IPS-20b (cell line): Measurements from ENCODE around the gene SERF1B.
"Not testable (repeated sequence)": the region's sequence is repeated elsewhere in the genome, so short reads cannot be mapped to it uniquely, and the experiment has no call there.

ENCODE experiments used
- H3K27ac ChIP-seq: one replicate; pipeline ENCODE4 v1.5.1; 2013; ENCODE audit warnings: low read length
- H3K27me3 ChIP-seq: 2 replicates; pipeline ENCODE4 v1.6.1; 2013; ENCODE audit warnings: mild to moderate bottlenecking, low read length, inconsistent platforms; ENCODE audit not compliant: insufficient read depth
- H3K36me3 ChIP-seq: 2 replicates; pipeline ENCODE4 v1.6.1; 2013; ENCODE audit warnings: low read depth, mild to moderate bottlenecking, inconsistent platforms, low read length, moderate library complexity; ENCODE audit not compliant: insufficient read depth
- H3K4me1 ChIP-seq: 2 replicates; pipeline ENCODE4 v1.6.1; 2013; ENCODE audit warnings: mild to moderate bottlenecking, control low read depth, inconsistent platforms, low read length, moderate library complexity; ENCODE audit not compliant: insufficient read depth
- H3K4me3 ChIP-seq: 2 replicates; pipeline ENCODE4 v1.5.1; 2013; ENCODE audit warnings: mild to moderate bottlenecking, low read length, inconsistent platforms
- H3K9ac ChIP-seq: 2 replicates; pipeline ENCODE4 v1.6.1; 2013; ENCODE audit warnings: low read depth, mild to moderate bottlenecking, inconsistent platforms, low read length, moderate library complexity
- H3K9me3 ChIP-seq: 2 replicates; pipeline ENCODE4 v1.6.1; 2013; ENCODE audit warnings: mild to moderate bottlenecking, low read depth, low read length, inconsistent platforms; ENCODE audit not compliant: insufficient read depth

The SERF1B gene

GRCh38 chr5:70091776-70092175 lies 66.7 kb downstream of the SERF1B start:
- not testable (repeated sequence) for H3K9ac ChIP-seq, H3K9me3 ChIP-seq, H3K4me3 ChIP-seq, H3K27ac ChIP-seq, H3K4me1 ChIP-seq, H3K27me3 ChIP-seq, H3K36me3 ChIP-seq
